GM12801 (cell line): Measurements from ENCODE around the gene POLDIP3.

Experiments
- TF ChIP-seq, protein P1 (sequence below): IDR thresholded peaks from one replicate; pipeline ENCODE4 v1.5.1; 2011; ENCODE audit warnings: control low read depth; ENCODE audit not compliant: insufficient read length; ENCODE audit errors: extremely low read depth

The POLDIP3 gene, protein sequence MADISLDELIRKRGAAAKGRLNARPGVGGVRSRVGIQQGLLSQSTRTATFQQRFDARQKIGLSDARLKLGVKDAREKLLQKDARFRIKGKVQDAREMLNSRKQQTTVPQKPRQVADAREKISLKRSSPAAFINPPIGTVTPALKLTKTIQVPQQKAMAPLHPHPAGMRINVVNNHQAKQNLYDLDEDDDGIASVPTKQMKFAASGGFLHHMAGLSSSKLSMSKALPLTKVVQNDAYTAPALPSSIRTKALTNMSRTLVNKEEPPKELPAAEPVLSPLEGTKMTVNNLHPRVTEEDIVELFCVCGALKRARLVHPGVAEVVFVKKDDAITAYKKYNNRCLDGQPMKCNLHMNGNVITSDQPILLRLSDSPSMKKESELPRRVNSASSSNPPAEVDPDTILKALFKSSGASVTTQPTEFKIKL

DNA sequence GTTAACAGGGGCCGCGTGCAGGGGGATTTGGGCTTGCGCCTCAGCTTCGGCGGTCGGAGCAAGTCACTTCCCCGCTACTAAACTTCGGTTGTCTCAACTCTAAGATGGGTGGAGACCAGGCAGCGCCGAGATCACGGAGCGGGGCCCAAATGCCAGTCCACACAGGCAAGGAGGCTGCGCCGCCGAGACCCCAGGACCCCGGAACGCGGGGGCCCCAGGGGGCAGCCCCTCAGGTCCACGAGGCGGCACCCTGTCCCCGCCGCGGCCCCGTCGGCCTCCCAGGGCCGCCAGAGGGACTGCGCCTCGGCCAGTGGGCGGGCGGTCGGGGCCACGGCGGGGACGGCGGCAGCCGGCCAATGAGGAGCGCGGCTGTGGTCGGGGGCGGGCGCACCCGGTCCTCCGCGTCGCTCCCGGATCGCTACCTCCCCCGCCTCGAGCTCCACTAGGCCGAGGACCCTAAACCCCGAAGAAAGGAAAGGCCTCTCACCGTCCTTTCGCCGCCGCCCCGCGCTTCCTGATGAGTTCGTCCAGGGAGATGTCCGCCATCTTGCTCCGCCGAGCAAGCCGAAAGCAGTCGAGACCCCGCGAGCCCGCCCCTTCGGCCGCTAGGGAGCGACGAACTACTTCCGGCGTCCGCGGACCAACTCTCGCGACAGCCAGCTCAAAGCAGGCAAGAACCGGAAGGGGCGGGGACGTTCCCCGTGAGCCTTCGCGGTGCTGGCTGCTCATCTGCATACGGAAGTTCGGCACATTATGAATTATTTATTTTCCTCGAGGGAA, at the start of gene POLDIP3:
Gene POLDIP3, minus strand, starts transcription at position 572 of the 780 bp plus-strand sequence. Its CDS starts 26 bp downstream, at position 546.
- TF ChIP-seq, protein P1, sequence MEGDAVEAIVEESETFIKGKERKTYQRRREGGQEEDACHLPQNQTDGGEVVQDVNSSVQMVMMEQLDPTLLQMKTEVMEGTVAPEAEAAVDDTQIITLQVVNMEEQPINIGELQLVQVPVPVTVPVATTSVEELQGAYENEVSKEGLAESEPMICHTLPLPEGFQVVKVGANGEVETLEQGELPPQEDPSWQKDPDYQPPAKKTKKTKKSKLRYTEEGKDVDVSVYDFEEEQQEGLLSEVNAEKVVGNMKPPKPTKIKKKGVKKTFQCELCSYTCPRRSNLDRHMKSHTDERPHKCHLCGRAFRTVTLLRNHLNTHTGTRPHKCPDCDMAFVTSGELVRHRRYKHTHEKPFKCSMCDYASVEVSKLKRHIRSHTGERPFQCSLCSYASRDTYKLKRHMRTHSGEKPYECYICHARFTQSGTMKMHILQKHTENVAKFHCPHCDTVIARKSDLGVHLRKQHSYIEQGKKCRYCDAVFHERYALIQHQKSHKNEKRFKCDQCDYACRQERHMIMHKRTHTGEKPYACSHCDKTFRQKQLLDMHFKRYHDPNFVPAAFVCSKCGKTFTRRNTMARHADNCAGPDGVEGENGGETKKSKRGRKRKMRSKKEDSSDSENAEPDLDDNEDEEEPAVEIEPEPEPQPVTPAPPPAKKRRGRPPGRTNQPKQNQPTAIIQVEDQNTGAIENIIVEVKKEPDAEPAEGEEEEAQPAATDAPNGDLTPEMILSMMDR: no peak

DNA sequence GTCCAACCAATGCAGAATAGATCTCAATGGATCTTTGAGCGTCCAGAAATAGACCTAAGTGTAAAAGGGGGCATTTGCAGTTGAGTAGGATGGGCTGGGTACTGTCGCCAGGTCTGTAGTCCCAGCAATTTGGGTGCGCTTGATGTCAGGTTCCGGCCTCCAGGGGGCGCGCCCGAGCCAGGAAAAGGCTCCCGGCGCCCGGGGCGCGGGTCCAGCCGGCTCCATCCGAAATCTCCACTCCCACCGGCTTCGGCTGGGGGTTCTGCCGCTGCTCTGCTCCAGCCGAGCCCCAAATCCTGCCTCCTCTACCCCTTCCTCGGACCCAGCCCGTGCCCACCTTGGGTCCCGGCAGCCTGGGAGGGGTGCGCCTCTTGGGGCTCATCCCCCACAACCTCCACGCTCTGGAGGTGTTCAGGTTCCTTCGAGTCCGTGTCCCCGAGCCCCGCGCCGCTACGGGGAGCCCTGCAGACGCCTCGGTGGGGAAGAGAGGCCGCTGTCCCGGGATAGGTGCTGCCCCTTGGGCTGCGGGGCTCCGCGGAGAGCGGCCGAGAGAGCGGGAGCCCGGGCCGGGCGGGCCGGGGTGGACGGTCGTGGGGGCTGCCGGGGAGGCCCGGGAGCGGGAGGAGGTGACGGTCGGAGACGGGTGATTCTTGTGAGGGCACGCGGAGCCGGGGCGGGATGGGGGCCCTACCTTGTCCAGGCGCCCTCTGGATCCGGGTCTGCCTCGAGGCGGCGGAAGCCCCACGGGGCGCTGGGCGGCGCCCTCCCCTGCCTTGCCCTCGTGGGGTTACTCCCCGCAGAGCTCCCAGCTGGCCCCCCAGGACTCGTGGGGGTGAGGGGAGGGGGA, 47.5 kb upstream of the POLDIP3 start:
- TF ChIP-seq, protein P1: no peak

DNA sequence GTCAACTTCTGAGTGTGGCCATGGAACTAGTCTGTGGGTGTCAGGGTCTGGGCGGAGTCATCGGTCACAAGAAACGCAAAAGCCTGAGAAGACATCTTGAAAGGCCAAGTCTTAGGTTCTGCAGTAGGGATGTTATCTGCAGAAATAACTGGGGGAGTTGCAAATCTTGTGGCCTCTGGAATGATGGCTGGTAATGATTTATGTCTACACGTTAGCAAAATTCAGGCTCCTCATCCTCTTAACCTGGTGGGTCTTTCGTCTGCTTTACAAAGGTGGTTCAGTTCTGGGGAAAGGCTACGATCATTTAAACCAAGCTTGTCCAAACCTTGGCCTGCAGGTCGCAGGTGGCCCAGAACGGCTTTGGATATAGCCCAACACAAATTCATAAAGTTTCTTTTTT, 41.9 kb upstream of the POLDIP3 start:
- TF ChIP-seq, protein P1: no peak

DNA sequence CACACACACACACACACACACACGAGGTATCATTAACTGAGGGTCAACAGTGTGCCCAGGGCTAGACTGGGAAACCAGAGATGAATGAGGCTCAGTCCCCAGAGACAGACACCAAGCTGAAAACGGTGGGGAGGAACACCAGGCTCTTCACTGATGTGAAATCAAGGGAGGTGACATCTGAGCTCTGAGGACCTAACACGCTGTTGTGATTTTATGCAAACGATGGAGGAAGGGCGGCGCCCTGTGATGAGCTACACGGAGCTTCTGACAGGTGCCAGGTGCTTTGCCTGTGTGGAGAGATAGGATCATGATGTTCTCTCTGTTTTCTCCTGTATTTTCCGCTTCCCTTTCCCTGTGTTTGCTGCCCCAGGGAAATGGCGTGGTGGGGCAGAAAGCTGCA, 41.0 kb upstream of the POLDIP3 start:
- TF ChIP-seq, protein P1: no peak

DNA sequence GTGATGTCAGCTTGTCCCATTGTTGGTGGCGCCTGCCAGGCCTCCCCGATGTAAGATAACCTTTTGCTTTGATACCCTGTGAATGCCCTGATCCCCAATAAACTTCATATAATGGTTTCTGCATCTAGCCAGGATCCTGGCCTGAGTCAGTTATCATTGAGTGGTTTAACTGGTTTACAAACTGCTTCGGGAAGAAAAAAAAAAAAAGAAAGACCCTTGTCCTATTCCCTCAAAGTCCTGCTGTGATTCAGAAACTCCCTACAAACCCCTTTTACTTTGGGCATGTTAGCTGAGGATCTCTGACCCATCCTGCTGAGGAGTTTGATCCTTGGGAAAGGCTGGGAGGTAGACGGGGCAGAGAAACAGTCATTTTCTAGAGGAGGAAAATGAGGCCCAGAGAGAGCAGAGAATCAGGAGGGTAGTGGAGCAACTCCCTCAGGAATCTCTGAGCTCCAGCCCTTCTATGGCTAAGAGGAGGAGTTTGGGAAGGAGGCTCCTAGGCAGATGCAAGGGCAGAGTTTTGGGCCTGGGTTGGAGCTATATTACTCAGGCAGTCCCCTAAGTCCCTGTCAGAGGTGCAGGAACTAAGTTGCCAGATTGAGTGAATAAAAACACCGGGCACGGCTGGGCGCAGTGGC, 39.9 kb upstream of the POLDIP3 start:
- TF ChIP-seq, protein P1: no peak

DNA sequence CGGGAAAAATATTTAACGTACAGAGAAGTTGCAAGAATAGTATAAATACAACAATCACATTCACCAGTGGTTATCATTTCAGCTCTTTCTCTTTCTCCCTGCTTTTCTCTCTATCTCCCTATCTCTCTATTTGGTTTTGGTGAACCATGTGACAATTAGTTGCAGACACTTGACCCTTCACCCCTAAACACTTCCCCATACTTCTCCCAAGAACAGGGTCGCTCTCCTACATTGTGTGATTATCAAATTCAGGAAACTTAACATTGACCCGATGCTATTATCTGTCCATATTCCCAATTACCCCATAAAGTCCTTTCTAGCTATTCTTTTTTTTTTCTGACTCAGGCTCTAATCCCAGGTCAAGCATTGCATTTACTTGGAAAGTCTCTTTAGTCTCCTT, 39.3 kb upstream of the POLDIP3 start:
- TF ChIP-seq, protein P1: no peak

DNA sequence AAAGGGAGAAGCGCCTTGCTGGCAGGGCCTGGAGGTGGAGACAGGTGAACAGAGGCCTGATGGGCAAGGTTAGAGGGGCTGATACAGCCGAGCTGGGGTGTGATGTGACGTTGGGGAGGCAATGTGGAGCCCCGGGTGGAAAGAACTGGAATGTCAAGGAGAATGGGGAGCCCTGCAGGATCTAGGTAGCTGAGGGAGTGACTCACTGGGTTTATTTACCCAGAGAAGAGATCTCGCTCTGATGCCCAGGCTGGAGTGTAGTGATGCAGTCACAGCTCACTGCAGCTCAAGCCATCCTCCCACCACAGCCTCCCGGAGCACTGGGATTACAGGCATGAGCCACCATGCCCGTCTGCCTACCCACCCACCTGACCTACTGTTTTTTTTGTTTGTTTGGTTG, 36.5 kb upstream of the POLDIP3 start:
- TF ChIP-seq, protein P1: no peak
